Gastrocnemius medialis (tissue), 4 donors: ENCODE results near the gene SPECC1. TPM values are rescaled to one million over a fixed set of nuclear protein-coding genes. Genes with fewer than 3 reads are reported as not detected.
"Not testable (repeated sequence)": the region's sequence is repeated elsewhere in the genome, so short reads cannot be mapped to it uniquely, and the experiment has no call there.

ENCODE experiments used
- ATAC-seq, 2 donors: fragments of 150-250 bp; one replicate each; pipeline ENCODE4 v1.9.1; 2016
- DNase-seq, 2 donors: peaks; one replicate each; pipeline ENCODE4 v3.0.0-alpha.2; 2019
- H3K27ac ChIP-seq, 4 donors: fragments of 200-600 bp; sonication (generic); 1 replicate in 1 of 4; 2 replicates in 3 of 4; pipeline ENCODE4 v1.5.1; 2016 to 2018; ENCODE audit warnings: mild to moderate bottlenecking in 2 of 4, moderate library complexity in 1 of 4
- H3K27me3 ChIP-seq, 3 donors: fragments of 200-600 bp; sonication (generic) in 2 of 3; 1 replicate in 1 of 3; 2 replicates in 2 of 3; pipeline versions ENCODE4 v1.5.1 to v1.6.0; 2016 to 2019; ENCODE audit warnings: mild to moderate bottlenecking in 1 of 3, moderate library complexity in 1 of 3
- H3K36me3 ChIP-seq, 2 donors: fragments of 200-600 bp; sonication (generic) in 1 of 2; one replicate each; pipeline ENCODE4 v1.5.1; 2017 to 2018
- H3K4me1 ChIP-seq, 2 donors: fragments of 200-600 bp; sonication (generic) in 1 of 2; one replicate each; pipeline ENCODE4 v1.5.1; 2016 to 2017; ENCODE audit warnings: mild to moderate bottlenecking in 2 of 2
- H3K4me3 ChIP-seq, 4 donors: fragments of 200-600 bp; sonication (generic) in 3 of 4; 1 replicate in 1 of 4; 2 replicates in 3 of 4; pipeline ENCODE4 v1.5.1; 2016 to 2019; ENCODE audit warnings: mild to moderate bottlenecking in 2 of 4
- H3K9me3 ChIP-seq, 3 donors: fragments of 200-600 bp; sonication (generic) in 2 of 3; 1 replicate in 1 of 3; 2 replicates in 2 of 3; pipeline ENCODE4 v1.5.1; 2016 to 2019
- CTCF ChIP-seq, 5 experiments: fragments of 450-650 bp in 3 of 5; fragments of 200-600 bp in 2 of 5; sonication (generic) in 2 of 5; IDR thresholded peaks in 4 of 5; conservative IDR thresholded peaks in 1 of 5; 1 replicate in 4 of 5; 2 replicates in 1 of 5; pipeline ENCODE4 v1.5.1; 2016 to 2019; ENCODE audit warnings: antibody characterized with exemption in 5 of 5, mild to moderate bottlenecking in 3 of 5, moderate library complexity in 3 of 5
- POLR2A ChIP-seq, 2 donors: fragments of 450-650 bp; IDR thresholded peaks; one replicate each; pipeline ENCODE4 v1.6.1; 2017; ENCODE audit warnings: antibody characterized with exemption in 2 of 2, mild to moderate bottlenecking in 2 of 2, moderate library complexity in 2 of 2
- in situ Hi-C, 4 donors: fragments of 200-750 bp; cut with MboI; loops; one replicate each; pipeline versions ENCODE4 v1.15.0 to v1.8.0; 2017; ENCODE audit warnings: low sequenced_read_pairs in 4 of 4
- intact Hi-C: fragments of 100-400 bp; cut with DNase I; formaldehyde crosslinking; loops from one replicate; pipeline ENCODE4 v1.15.1; 2023; ENCODE audit warnings: low total_unique reads
- total RNA-seq, 4 donors: library from RNA; depleted of rRNA; stranded (reverse); fragments of >200 nt; gene quantifications; one replicate each; pipeline versions ENCODE4 v1.1.0 to v1.2.3, GENCODE V29; 2016

The SPECC1 gene
- total RNA-seq, 4 donors from 2014 or later, result 6.1 to 17.9 (median 9.5) TPM

GRCh38 chr17:20190605-20191004, 181.4 kb downstream of the SPECC1 start:
- intact Hi-C loops (no loop called here), in situ Hi-C loops (no loop called here)
- no peaks in the 10 kb centered on the region for H3K36me3 ChIP-seq
- no peak overlapping the region for H3K4me3 ChIP-seq
- DNase-seq, result no peak
- no peaks in the 10 kb centered on the region for H3K9me3 ChIP-seq
- TF ChIP-seq POLR2A (IDR thresholded peaks at IDR 0.05), result no peak
- no peak for TF ChIP-seq CTCF (IDR thresholded peaks at IDR 0.05 in 4 of 5, conservative IDR thresholded peaks at IDR 0.05 in 1 of 5)
- no peak overlapping the region for H3K27ac ChIP-seq
- no peak for ATAC-seq
- no peaks in the 10 kb centered on the region for H3K27me3 ChIP-seq
- no peaks in the 10 kb centered on the region for H3K4me1 ChIP-seq

DNA sequence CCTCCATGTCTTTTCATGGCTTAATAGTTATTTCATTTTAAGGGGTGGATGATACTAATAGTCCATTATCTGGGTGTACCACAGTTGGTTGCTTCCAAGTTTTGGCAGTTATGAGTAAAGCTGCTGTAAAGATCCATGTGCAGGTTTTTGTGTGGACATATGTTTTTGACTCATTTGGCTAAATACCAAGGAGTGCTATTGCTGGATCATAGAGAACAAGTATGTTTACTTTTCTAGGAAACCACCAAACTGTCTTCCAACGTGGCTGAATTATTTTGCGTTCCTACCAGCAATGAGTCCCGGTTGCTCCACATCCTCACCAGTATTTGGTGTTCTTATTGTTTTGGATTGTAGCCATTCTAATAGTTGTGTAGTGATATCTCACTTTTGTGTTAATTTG, 181.9 kb downstream of the SPECC1 start:
- Histone ChIP-seq H3K36me3 (no peaks in the 10 kb centered on the region), H3K27me3 (no peaks in the 10 kb centered on the region), H3K9me3 (no peaks in the 10 kb centered on the region), H3K4me3 (no peak overlapping the region), H3K27ac (no peak overlapping the region), H3K4me1 (no peaks in the 10 kb centered on the region)
- intact Hi-C loops, result no loop called here
- ATAC-seq (no peak), DNase-seq (no peak)
- no peak for TF ChIP-seq POLR2A (IDR thresholded peaks at IDR 0.05)
- TF ChIP-seq CTCF (IDR thresholded peaks at IDR 0.05 in 4 of 5, conservative IDR thresholded peaks at IDR 0.05 in 1 of 5), result no peak
- in situ Hi-C loops, result no loop called here

DNA sequence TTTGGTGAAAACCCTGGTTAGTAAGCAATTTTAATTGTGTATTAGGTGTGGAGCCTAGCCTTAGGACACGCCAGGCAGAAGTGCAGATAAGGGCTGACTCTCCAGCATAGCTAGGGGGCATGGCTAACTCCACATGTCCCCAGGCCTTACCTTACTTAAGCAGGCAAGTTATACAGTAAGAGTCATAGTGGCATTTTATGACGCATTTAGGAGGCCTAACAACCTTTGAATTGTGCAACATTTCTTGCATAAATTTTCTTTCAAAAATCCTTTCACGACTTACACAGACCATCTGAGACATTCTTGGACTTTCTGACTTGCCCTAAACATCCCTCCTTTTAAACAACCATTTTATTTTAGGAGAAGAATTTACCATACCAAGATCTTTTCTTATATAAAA, 187.1 kb downstream of the SPECC1 start:
- H3K4me3 ChIP-seq, H3K27me3 ChIP-seq, H3K9me3 ChIP-seq, H3K27ac ChIP-seq, in situ Hi-C loops, intact Hi-C loops, ATAC-seq, H3K4me1 ChIP-seq, H3K36me3 ChIP-seq, DNase-seq: not testable (repeated sequence)

- no peak for ATAC-seq
- intact Hi-C loops, result no loop called here
- Histone ChIP-seq H3K9me3 (no peaks in the 10 kb centered on the region), H3K4me1 (no peaks in the 10 kb centered on the region), H3K27ac (no peak overlapping the region), H3K4me3 (no peak overlapping the region), H3K36me3 (no peaks in the 10 kb centered on the region), H3K27me3 (no peaks in the 10 kb centered on the region)
- in situ Hi-C loops, result no loop called here
- no peak for TF ChIP-seq POLR2A (IDR thresholded peaks at IDR 0.05)
- DNase-seq, result no peak
These were observed 188.2 kb downstream of the SPECC1 start for GRCh38 chr17:20197272-20197926.

DNA sequence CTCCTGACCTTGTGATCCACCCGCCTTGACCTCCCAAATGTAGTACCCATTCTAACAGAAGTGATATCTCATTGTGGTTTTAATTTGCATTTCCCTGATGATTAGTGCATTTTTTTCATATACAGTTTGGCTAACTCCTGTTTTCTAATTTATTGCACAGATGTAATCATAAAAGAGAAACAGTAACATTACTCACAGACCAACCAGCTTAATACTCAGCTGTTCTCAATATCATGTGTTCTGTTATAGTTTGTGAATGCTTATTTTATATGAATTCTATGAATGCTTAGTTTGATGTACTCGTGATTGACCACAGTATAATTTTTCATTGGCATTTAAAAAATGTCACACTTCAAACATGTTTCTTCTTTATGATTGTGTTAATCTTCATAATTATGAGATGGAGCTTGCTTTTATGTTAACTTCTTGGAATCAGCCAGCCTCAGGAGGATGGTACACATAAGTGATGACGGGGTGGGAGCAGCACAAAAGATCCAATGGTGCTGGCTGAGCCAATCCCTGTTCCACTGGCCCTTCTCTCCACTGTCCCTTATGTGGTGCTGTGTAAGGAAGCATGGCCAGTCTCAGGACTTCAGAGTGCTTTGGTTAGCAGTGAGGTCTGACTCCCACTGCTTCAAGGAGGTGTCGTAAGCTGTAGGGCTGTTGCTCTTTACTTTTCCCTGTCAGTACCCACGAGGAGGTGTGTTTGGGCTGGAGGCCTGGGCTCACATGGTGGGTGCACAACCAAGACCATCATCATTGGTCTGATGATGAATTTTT, 191.0 kb downstream of the SPECC1 start:
- no peak for ATAC-seq
- Histone ChIP-seq H3K4me3 (no peak overlapping the region), H3K4me1 (no peaks in the 10 kb centered on the region), H3K9me3 (no peaks in the 10 kb centered on the region), H3K36me3 (no peaks in the 10 kb centered on the region), H3K27me3 (no peaks in the 10 kb centered on the region), H3K27ac (no peak overlapping the region)
- TF ChIP-seq CTCF (IDR thresholded peaks at IDR 0.05 in 4 of 5, conservative IDR thresholded peaks at IDR 0.05 in 1 of 5) (no peak), POLR2A (IDR thresholded peaks at IDR 0.05) (no peak)
- intact Hi-C loops (no loop called here), in situ Hi-C loops (loop anchor here in 2 of 4 donors (25.0 kb wide), 2 partner anchors 112 to 637 kb away; no protein-coding TSS in a partner anchor)
- DNase-seq, result no peak
